Vagina (tissue), 2 donors: Measurements from ENCODE around the gene LRRC56. TPM values are rescaled to one million over a fixed set of nuclear protein-coding genes. Genes with fewer than 3 reads are reported as not detected.

ENCODE experiments used
- DNase-seq, 2 donors: peaks; one replicate each; pipeline ENCODE4 v3.0.0-alpha.2; 2017; ENCODE audit errors: extremely low spot score in 2 of 2
- H3K27ac ChIP-seq: fragments of 200-600 bp; sonication (generic); one replicate; pipeline ENCODE4 v1.5.1; 2019
- H3K27me3 ChIP-seq: fragments of 200-600 bp; sonication (generic); one replicate; pipeline ENCODE4 v1.5.1; 2019
- H3K36me3 ChIP-seq, 2 donors: fragments of 200-600 bp; sonication (generic); one replicate each; pipeline ENCODE4 v1.5.1; 2017 to 2019
- H3K4me1 ChIP-seq: fragments of 200-600 bp; sonication (generic); one replicate; pipeline ENCODE4 v1.5.1; 2019
- H3K4me3 ChIP-seq, 2 donors: fragments of 200-600 bp; sonication (generic); 1 replicate in 1 of 2; 2 replicates in 1 of 2; pipeline ENCODE4 v1.5.1; 2016 to 2019
- H3K9me3 ChIP-seq: fragments of 200-600 bp; sonication (generic); one replicate; pipeline ENCODE4 v1.5.1; 2019
- CTCF ChIP-seq, 3 experiments: fragments of 450-650 bp in 2 of 3; fragments of 200-600 bp in 1 of 3; sonication (generic) in 1 of 3; IDR thresholded peaks; one replicate each; pipeline ENCODE4 v1.5.1; 2017 to 2019; ENCODE audit warnings: antibody characterized with exemption in 3 of 3, mild to moderate bottlenecking in 2 of 3, moderate library complexity in 2 of 3
- POLR2A ChIP-seq, 2 donors: fragments of 450-650 bp; IDR thresholded peaks; one replicate each; pipeline ENCODE4 v1.6.1; 2017; ENCODE audit warnings: antibody characterized with exemption in 2 of 2, mild to moderate bottlenecking in 2 of 2, moderate library complexity in 2 of 2
- POLR2AphosphoS5 ChIP-seq, 2 donors: sonication (generic); formaldehyde crosslinking; IDR thresholded peaks; one replicate each; pipeline ENCODE4 v1.9.0; 2017; ENCODE audit warnings: antibody characterized with exemption in 2 of 2, mild to moderate bottlenecking in 2 of 2, low read depth in 1 of 2; ENCODE audit not compliant: insufficient read depth in 1 of 2
- intact Hi-C: fragments of 100-400 bp; cut with DNase I; formaldehyde crosslinking; loops from one replicate; pipeline ENCODE4 v1.15.1; 2023
- total RNA-seq: library from RNA; depleted of rRNA; stranded (reverse); fragments of >200 nt; gene quantifications from one replicate; pipeline ENCODE4 v1.2.3, GENCODE V29; 2016

LRRC56 gene
- total RNA-seq, 1 donor from 2014 or later: 0.49 TPM

- peaks cover 20% of the 10 kb centered on the region for H3K4me1 ChIP-seq
- DNase-seq: no peak
- H3K4me3 ChIP-seq: no peak overlapping the region
- no peaks in the 10 kb centered on the region for H3K9me3 ChIP-seq
- no peak overlapping the region for H3K27ac ChIP-seq
- peaks cover 14% of the 10 kb centered on the region for H3K27me3 ChIP-seq
- intact Hi-C loops: loop anchor here (10.0 kb wide), 1 partner anchor 171 kb away; no protein-coding TSS in a partner anchor
- TF ChIP-seq POLR2AphosphoS5 (IDR thresholded peaks at IDR 0.05; ENCODE audit: insufficient read depth in 1 of 2, low read depth in 1 of 2) (no peak), POLR2A (IDR thresholded peaks at IDR 0.05) (no peak), CTCF (IDR thresholded peaks at IDR 0.05) (no peak)
- no peaks in the 10 kb centered on the region for H3K36me3 ChIP-seq
Measured at GRCh38 chr11:553083-553987, 16.0 kb downstream of the LRRC56 start.

- no peak for TF ChIP-seq CTCF (IDR thresholded peaks at IDR 0.05)
- TF ChIP-seq POLR2AphosphoS5 (IDR thresholded peaks at IDR 0.05; ENCODE audit: insufficient read depth in 1 of 2, low read depth in 1 of 2): no peak
- no peak for TF ChIP-seq POLR2A (IDR thresholded peaks at IDR 0.05)
- no peak overlapping the region for H3K27ac ChIP-seq
- intact Hi-C loops: loop anchor here (10.0 kb wide), 1 partner anchor 171 kb away; no protein-coding TSS in a partner anchor
- peaks cover 14% of the 10 kb centered on the region for H3K27me3 ChIP-seq
- peaks cover 20% of the 10 kb centered on the region for H3K4me1 ChIP-seq
- H3K9me3 ChIP-seq: no peaks in the 10 kb centered on the region
- DNase-seq: no peak
- no peak overlapping the region for H3K4me3 ChIP-seq
- H3K36me3 ChIP-seq: no peaks in the 10 kb centered on the region
Measured at GRCh38 chr11:553988-554340, 16.6 kb downstream of the LRRC56 start.

- intact Hi-C loops: loop anchor here (10.0 kb wide), 1 partner anchor 170 kb away; no protein-coding TSS in a partner anchor
- H3K4me1 ChIP-seq: peaks cover 20% of the 10 kb centered on the region
- H3K36me3 ChIP-seq: no peaks in the 10 kb centered on the region
- no peak overlapping the region for H3K27ac ChIP-seq
- no peak for DNase-seq
- no peaks in the 10 kb centered on the region for H3K9me3 ChIP-seq
- peaks cover 14% of the 10 kb centered on the region for H3K27me3 ChIP-seq
- peak overlapping the region; percentile 30 to 32 for H3K4me3 ChIP-seq
- TF ChIP-seq POLR2A (IDR thresholded peaks at IDR 0.05) (no peak), CTCF (IDR thresholded peaks at IDR 0.05) (peak; percentile 32 to 61 (median 41))
Measured at GRCh38 chr11:554428-555226, 17.3 kb downstream of the LRRC56 start.

GRCh38 chr11:555227-555779 lies 18.0 kb downstream of the LRRC56 start:
- TF ChIP-seq POLR2A (IDR thresholded peaks at IDR 0.05): no peak
- TF ChIP-seq POLR2AphosphoS5 (IDR thresholded peaks at IDR 0.05; ENCODE audit: insufficient read depth in 1 of 2, low read depth in 1 of 2): no peak
- no peak for TF ChIP-seq CTCF (IDR thresholded peaks at IDR 0.05)
- Histone ChIP-seq H3K36me3 (no peaks in the 10 kb centered on the region), H3K4me3 (peak overlapping the region; percentile 30 to 32), H3K9me3 (no peaks in the 10 kb centered on the region), H3K27ac (no peak overlapping the region), H3K27me3 (peaks cover 14% of the 10 kb centered on the region), H3K4me1 (peaks cover 25% of the 10 kb centered on the region)
- DNase-seq: no peak
- intact Hi-C loops: loop anchor here (10.0 kb wide), 1 partner anchor 169 kb away; no protein-coding TSS in a partner anchor
